ENCODE measurements around the gene KIF15. TPM values are rescaled to one million over a fixed set of nuclear protein-coding genes. Genes with fewer than 3 reads are reported as not detected.

Gene KIF15
- polyA plus RNA-seq, 2 of the 4 experiments (the other 2 are of a cell fraction), result 8.7 to 13.5 TPM

DNA sequence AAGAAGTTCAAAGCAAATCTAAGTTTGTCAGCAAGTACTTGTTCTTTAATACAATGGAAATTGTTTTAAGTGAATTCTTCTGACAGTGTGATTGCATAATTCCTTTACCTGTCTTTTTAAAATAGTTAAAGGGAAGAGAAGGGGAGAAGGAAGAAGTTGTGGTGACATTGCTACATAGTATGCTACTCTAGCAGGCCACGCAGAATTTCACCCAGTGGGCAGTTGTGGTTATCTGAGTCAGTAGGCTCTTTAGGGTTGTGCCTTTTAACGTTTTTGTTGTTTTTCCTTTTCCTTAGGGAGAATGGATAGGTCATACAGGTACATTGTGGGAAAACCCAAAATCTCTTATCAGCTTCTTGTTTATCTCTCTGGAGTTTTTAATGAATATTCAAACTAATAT, 40.4 kb downstream of the KIF15 start:
- Histone ChIP-seq H3K4me3 (no peak overlapping the region), H3K27ac (no peak overlapping the region), H3K9me3 (no peaks in the 10 kb centered on the region), H3K4me2 (no peak overlapping the region), H3K4me1 (no peaks in the 10 kb centered on the region)
- TF ChIP-seq BHLHE40 (IDR thresholded peaks at IDR 0.05; ENCODE audit: low read depth, low read length), result no peak
- TF ChIP-seq ESRRA (IDR thresholded peaks at IDR 0.05; ENCODE audit: borderline replicate concordance, low read length), result no peak
- ATAC-seq (no peak), DNase-seq (ENCODE audit: low read depth in 1 of 2, low spot score in 1 of 2) (no peak), FAIRE-seq (no peak)
- WGBS (ENCODE audit: missing lambda C conversion rate), result 78% methylated on average over 2 of the region's 2 CpGs
- POLR2A ChIA-PET, result no interaction called here
- CTCF ChIA-PET, result no interaction called here

DNA sequence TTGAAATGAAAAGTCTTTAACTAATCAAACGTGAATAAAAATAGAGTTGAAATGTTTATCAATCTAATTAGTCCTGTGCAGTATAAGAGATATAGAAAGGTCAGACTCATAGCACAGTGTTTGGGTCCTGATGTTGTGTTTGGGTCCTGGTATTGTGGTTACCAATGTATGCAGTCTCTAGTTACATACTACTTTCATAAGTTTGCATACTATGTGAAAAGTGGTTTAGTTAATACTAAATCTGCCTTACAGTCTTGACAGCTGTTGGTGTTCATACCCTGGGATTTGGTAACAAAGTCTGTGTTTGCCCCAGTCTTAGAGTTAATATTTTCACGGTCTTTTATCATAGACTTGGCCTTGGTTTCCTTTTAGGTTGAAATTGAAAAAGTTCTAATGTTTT, 41.7 kb downstream of the KIF15 start:
- Histone ChIP-seq H3K27ac (no peak overlapping the region), H3K4me3 (no peak overlapping the region), H3K4me2 (no peak overlapping the region), H3K4me1 (no peaks in the 10 kb centered on the region), H3K9me3 (no peaks in the 10 kb centered on the region)
- CTCF ChIA-PET, result no interaction called here
- DNase-seq (ENCODE audit: low read depth in 1 of 2, low spot score in 1 of 2) (no peak), ATAC-seq (no peak), FAIRE-seq (no peak)
- POLR2A ChIA-PET, result no interaction called here
- TF ChIP-seq, protein P1, sequence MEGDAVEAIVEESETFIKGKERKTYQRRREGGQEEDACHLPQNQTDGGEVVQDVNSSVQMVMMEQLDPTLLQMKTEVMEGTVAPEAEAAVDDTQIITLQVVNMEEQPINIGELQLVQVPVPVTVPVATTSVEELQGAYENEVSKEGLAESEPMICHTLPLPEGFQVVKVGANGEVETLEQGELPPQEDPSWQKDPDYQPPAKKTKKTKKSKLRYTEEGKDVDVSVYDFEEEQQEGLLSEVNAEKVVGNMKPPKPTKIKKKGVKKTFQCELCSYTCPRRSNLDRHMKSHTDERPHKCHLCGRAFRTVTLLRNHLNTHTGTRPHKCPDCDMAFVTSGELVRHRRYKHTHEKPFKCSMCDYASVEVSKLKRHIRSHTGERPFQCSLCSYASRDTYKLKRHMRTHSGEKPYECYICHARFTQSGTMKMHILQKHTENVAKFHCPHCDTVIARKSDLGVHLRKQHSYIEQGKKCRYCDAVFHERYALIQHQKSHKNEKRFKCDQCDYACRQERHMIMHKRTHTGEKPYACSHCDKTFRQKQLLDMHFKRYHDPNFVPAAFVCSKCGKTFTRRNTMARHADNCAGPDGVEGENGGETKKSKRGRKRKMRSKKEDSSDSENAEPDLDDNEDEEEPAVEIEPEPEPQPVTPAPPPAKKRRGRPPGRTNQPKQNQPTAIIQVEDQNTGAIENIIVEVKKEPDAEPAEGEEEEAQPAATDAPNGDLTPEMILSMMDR (IDR thresholded peaks at IDR 0.05), result no peak
- no peak for TF ChIP-seq CHD4 (IDR thresholded peaks at IDR 0.05; ENCODE audit: borderline replicate concordance)
- TF ChIP-seq, protein P2, sequence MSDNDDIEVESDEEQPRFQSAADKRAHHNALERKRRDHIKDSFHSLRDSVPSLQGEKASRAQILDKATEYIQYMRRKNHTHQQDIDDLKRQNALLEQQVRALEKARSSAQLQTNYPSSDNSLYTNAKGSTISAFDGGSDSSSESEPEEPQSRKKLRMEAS (IDR thresholded peaks at IDR 0.05), result no peak
- TF ChIP-seq, protein P3, sequence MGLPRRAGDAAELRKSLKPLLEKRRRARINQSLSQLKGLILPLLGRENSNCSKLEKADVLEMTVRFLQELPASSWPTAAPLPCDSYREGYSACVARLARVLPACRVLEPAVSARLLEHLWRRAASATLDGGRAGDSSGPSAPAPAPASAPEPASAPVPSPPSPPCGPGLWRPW (IDR thresholded peaks at IDR 0.05), result no peak
- TF ChIP-seq, protein P4, sequence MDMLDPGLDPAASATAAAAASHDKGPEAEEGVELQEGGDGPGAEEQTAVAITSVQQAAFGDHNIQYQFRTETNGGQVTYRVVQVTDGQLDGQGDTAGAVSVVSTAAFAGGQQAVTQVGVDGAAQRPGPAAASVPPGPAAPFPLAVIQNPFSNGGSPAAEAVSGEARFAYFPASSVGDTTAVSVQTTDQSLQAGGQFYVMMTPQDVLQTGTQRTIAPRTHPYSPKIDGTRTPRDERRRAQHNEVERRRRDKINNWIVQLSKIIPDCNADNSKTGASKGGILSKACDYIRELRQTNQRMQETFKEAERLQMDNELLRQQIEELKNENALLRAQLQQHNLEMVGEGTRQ (IDR thresholded peaks at IDR 0.05), result no peak
- TF ChIP-seq, protein P5, sequence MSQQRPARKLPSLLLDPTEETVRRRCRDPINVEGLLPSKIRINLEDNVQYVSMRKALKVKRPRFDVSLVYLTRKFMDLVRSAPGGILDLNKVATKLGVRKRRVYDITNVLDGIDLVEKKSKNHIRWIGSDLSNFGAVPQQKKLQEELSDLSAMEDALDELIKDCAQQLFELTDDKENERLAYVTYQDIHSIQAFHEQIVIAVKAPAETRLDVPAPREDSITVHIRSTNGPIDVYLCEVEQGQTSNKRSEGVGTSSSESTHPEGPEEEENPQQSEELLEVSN (IDR thresholded peaks at IDR 0.05; ENCODE audit: borderline replicate concordance, low read depth), result no peak
- TF ChIP-seq JUNB (IDR thresholded peaks at IDR 0.05), result no peak
- no peak for TF ChIP-seq CEBPB (IDR thresholded peaks at IDR 0.05)
- no peak for TF ChIP-seq RAD21 (conservative IDR thresholded peaks at IDR 0.05 in 1 of 2, IDR thresholded peaks at IDR 0.05 in 1 of 2)
- TF ChIP-seq MAZ (IDR thresholded peaks at IDR 0.05; ENCODE audit: borderline replicate concordance, low read depth, low read length), result no peak
- no peak for TF ChIP-seq HDAC2 (IDR thresholded peaks at IDR 0.05)
- no peak for TF ChIP-seq KDM1A (IDR thresholded peaks at IDR 0.05; ENCODE audit: low read depth)
- TF ChIP-seq EHMT2 (IDR thresholded peaks at IDR 0.05; ENCODE audit: low read depth), result no peak
- TF ChIP-seq ZSCAN20 (CRISPR knock-in tag; IDR thresholded peaks at IDR 0.05), result no peak
- TF ChIP-seq RARB (CRISPR knock-in tag; IDR thresholded peaks at IDR 0.05), result no peak
- TF ChIP-seq FOSB (CRISPR knock-in tag; IDR thresholded peaks at IDR 0.05), result no peak
- no peak for TF ChIP-seq MAFK (IDR thresholded peaks at IDR 0.05; ENCODE audit: partially characterized antibody)
- TF ChIP-seq TFCP2L1 (CRISPR knock-in tag; IDR thresholded peaks at IDR 0.05), result no peak
- no peak for TF ChIP-seq EHF (CRISPR knock-in tag; IDR thresholded peaks at IDR 0.05)
- TF ChIP-seq BHLHE40 (IDR thresholded peaks at IDR 0.05; ENCODE audit: low read depth, low read length), result no peak
- 69% methylated on average over 2 of the region's 2 CpGs for WGBS (ENCODE audit: missing lambda C conversion rate)

DNA sequence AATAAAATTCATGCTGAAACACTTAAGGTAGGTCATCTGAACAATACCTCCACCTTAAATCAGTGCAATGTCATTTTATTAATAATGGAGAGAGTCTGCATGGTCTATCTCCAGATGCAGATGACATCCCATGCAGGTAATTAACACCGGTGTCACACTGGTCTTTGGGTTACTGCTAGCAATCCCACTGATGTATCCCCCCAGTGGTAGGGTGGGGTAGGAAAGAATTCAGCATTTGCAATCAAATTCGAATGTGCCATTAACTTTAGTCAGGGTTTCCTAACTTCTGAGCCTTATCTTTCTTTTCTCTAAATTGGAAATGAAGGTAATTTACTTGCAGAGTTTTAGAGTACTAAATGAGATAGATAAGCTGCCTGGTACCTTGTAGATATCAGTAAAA, 44.4 kb downstream of the KIF15 start:
- Histone ChIP-seq H3K4me3 (no peak overlapping the region), H3K4me1 (no peaks in the 10 kb centered on the region), H3K9me3 (no peaks in the 10 kb centered on the region), H3K4me2 (no peak overlapping the region), H3K27ac (no peak overlapping the region)
- TF ChIP-seq JUN (IDR thresholded peaks at IDR 0.05), result no peak
- TF ChIP-seq EHMT2 (IDR thresholded peaks at IDR 0.05; ENCODE audit: low read depth), result no peak
- no peak for TF ChIP-seq ZC3H11A (IDR thresholded peaks at IDR 0.05)
- TF ChIP-seq NR3C1 (IDR thresholded peaks at IDR 0.05), result no peak
- TF ChIP-seq, protein P4 (IDR thresholded peaks at IDR 0.05), result no peak
- TF ChIP-seq RFX5 (IDR thresholded peaks at IDR 0.05), result no peak
- TF ChIP-seq NFE2L2 (conservative IDR thresholded peaks at IDR 0.05; ENCODE audit: low read length), result no peak
- DNase-seq (ENCODE audit: low read depth in 1 of 2, low spot score in 1 of 2) (peak in 1 of 2 experiments; percentile 4), FAIRE-seq (no peak), ATAC-seq (no peak)
- WGBS (ENCODE audit: missing lambda C conversion rate), result 95% methylated on average over 2 of the region's 2 CpGs
- POLR2A ChIA-PET, result no interaction called here
- CTCF ChIA-PET, result no interaction called here

Data from A549 (cell line).